ENCODE measurements around the gene DPYSL5.
A peak's percentile ranks its signal among the peaks of the same experiment; 100 is the strongest.
"Not testable (repeated sequence)": the region's sequence is repeated elsewhere in the genome, so short reads cannot be mapped to it uniquely, and the experiment has no call there.

DPYSL5 gene

DNA sequence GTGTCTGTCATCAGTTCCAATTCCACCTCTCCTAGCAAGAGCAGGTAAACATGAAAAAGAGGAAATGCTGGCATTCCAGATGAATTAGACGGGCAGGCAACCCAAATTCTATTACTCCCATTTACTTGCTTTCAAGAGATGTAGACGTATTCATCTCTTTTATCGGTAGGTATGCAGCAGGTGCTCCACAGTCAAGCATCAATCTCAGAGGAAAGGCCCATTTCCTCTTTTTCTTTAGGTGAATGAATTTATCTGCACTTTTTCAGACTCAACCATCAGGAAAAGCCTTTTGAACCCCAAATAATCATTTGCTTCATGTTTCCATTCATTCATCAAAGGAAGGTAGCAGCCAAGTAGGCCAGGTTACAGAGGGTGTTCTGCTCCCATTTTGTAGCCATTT, 27.9 kb downstream of the DPYSL5 start:
- DNase-seq: no peak

DNA sequence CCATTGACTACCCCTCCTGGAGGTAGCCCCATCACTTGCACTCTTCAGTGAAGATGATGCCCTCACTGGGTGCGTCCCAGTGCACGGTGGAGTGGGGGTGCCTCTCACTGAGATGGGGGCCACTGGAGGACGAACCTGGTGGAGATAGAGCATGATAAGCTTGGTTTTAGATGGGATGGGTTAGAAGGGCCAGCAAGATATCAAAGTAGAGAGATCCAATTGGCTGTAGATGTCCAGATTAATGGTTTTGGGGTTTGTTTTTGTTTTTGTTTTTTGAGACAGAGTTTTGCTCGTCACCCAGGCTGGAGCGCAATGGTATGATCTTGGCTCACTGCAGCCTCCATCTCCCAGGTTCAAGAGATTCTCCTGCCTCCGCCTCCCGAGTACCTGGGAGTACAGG, 28.3 kb downstream of the DPYSL5 start:
- DNase-seq: no peak

DNA sequence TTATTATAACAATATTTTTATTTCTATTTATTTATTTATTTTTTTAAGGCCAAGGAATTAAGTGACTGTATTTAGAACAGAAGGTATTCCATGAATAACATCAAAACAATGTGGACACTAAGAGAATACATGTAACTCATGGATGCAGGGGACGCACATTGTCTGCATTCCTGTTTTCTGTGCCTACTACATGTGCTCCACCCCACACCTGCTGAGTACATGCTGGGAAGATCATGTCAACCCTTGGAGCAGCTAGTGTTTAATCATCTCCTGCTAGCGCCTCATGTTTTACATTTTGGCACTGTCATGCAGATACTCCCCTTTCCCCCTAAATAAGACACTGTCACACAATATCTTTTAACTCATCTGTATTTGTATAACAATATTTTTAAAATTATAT, 29.3 kb downstream of the DPYSL5 start:
- no peak for DNase-seq

DNA sequence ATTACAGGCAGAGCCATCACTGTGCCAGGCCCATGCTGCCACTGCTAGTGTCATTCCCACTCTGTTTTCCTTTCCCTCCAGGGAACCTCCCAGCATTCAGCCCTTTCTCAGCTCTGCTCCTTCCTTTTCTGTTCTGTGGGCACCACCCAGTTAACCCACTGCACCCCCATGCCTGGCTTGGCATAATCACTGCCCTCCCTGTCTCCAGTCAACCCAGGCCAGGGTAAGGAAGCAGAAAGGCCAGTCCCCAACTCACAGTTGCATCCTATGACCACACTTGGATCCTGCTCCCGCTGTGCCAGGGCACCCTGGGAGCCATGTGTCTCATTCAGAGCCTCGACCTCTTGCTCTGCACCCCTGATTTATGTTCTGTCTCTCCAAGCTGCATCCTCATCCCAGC, 32.2 kb downstream of the DPYSL5 start:
- DNase-seq: no peak

DNA sequence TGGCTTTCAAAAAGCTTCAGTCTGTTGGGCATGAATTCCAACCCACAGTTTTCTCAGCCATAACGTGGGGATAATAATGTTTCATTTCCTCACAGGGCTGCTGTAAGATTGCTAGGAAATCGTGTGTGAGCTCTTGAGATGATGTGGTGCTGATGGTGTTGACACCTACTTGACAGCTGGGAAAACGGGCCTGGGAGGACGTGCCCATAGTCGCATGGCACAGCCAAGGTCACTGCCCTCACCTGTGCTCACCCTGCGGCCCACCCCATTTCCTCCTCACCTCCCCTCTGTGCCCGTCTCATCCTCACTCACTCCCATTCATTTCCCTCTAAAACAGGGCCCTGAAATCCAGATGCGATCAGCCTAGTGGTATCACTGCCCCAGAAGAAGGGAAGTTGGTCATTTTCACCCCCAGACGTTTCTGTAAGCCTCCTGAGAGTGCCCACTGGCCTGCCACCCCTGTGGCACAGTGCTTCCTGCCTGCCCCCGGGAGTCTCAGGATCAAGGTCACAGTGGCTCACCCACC, 33.0 kb downstream of the DPYSL5 start:
- no peak for DNase-seq

DNA sequence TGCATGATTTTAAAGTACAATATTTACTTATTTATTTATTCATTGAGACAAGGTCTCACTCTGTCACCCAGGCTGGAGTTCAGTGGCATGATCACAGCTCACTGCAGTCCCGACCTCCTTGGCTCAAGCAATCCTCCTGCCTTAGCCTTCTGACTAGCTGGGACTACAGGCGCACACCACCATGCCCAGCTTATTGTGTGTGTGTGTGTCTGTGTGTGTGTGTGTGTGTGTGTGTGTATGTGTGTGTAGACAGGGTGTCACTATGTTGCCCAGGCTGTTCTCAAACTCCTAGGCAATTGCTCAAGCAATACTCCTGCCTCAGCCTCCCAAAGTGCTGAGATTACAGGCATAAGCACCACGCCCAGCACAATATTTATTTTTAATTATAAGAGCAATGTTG, 34.3 kb downstream of the DPYSL5 start:
- DNase-seq: not testable (repeated sequence)

DNA sequence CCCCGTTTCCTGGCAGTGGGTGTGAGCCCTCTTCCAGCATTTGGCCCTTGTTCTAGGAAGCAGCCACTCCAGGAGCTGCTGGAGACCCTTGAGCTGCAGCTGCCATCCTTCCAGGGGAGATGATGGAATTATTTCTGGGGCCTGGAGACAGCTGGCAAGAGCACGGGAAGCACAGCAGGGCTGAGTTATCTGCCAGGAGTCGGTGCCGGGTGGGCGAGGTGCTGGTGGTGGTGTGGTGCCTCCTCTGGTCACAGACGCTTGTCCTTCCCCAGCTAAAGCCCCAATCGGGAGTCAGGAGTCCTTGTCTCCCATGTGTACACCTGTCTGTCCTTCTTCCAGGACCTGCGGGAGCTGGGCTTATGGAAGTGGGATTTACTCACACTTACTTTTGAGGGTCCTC, 36.0 kb downstream of the DPYSL5 start:
- DNase-seq: no peak

DNA sequence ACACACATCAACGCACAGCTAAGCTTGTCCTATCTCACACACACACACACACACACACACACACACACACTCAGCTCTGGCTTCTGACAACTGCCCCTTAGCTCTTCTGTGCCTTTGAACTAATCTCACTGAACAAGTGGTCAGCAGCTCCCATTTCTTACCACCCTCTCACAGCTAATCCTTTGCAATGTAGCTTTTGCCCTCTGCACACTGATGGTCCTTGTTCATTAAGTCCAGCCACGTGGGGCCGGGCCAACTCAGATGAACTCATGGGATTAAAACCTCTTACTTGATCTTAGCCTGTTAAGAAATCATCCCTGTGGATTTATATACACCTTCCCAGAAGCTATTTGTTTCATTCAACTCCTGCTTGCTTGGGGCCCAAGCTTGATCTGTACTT, 36.6 kb downstream of the DPYSL5 start:
- DNase-seq: no peak

DNA sequence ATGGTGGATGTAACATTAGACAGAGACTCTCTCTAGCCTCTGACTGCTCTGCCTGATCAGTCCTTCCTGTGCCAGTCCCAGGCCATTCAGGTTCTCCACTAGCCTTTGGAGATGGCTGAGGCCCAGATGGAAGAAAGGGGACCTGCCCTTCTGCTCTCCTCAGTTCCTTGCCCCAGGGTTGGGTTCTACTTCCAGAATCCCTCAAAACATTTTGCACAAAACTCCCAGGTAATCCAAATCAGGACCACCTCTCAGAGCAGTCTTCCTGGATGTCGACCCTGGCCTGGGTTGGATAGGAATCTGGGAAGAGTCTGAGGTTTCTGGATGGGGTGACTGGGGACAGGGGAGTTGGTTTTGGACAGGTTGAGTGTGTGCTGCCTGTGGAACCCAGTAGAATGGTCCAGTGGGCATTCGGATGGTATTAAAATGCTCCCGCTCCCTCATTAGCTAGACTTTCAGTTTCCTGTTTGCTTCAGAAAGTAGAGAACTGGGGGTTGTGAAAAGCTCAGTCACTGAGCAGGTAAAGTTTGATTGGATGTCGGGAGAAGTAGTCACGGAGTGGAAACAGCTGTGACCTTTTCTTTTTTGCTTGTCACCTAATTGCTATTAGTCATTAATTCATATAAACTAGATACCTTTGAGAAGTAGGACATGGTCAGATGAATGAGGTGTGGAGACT, 37.9 kb downstream of the DPYSL5 start:
- DNase-seq: no peak

DNA sequence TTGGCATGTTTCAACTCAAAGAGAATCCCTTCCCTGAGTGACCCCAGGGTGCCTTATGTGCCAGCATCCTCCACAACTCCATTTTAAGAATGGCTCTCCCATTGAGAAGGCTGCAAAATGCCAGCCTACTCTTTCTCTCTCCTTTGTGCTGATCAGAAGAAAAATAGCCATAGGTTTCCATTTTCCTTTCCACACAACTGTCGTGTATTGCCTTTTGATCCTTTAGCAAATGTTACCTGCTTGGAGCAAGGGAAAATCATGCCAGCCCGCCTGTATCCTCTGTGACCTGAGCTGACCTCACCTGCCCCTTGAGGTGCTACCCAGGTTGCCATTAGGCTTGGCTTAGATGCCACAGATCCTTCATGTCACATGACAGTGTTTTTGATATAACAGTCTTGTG, 38.8 kb downstream of the DPYSL5 start:
- no peak for DNase-seq

DNA sequence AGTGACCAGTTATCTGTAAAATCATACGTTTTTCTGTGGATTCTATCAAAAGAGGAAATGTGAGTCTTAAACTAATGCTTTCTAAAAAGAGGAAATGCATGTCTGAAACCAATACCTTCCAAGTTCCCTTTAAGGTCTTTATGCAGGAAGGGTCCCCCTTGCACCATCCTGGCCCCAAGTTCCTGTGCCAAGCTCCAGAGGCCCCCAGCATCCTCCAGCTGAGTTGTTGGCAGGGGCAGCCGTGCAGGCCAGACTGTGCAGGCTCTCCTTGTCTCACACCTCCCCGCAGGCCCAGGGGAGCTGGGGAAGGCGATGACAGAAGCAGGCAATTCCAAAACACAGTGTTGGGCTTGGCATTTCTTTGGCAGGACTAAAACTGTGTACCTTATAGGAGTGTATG, 39.2 kb downstream of the DPYSL5 start:
- no peak for DNase-seq

DNA sequence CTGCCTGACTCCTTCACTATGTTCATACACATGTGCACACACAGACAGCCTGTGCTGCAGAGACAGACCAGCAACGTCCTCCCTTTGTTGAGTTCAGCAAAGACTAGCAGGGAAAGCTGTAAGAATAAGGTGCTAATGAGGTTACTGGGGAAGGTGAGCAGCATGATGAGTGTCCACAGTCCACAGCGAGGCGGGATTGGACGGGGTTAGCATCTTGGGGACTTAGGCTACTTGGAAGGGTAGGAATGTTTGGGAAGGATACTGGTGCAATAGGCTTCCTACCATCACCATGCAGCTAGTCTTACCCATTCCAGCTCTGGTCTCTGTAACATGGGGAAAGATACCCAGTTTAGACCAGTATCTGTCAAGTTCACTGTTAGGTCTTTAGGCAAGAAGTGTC, 41.9 kb downstream of the DPYSL5 start:
- no peak for DNase-seq

DNA sequence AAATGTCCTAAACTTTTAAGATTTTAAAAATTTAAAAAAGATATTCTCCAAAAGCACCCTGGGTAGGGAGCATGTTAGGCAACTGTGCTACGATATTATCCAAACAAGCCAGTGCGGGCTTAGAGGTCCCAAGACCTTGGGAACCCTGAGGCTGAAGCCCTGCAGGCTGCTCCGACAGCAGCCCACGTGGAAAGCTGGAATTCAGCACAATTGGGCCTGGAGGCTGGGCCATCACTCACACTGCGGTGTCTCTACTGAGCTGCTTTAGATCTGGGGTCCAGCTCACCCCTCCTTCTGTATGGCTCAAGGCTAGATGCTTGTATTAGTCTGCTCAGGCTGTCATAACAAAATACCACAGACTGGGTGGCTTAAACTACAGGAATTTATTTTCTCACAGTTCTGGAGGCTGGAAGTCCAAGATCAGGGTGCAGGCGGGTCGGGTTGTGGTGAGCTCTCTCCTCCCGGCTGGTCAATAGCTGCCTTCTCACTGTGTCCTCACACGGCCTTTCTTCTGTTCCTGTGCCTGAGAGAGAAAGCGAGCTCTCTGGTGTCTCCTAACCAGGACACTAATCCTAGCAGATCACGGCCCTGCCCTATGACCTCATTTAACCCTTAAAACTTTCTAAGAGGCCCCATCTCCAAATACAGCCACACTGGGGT, 42.5 kb downstream of the DPYSL5 start:
- DNase-seq: no peak

DNA sequence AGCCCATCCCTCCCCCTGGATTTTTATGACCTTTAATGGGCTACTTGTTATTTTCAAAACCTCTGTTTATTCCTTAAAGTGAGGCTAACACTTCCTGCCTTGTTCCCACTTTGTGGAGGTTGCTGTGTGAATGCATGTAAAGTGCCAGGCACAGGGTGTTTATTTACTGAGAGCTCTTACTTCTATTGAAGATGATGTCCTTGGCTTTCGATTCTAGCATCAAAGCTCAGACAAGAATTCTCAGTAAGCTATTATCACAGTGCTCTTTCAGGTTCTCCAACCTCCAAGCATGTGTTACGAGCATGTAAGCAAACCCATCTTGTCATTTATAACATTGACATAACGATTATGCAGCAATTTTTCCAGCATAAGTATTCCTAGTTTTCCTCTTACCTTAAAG, 44.2 kb downstream of the DPYSL5 start:
- no peak for DNase-seq

DNA sequence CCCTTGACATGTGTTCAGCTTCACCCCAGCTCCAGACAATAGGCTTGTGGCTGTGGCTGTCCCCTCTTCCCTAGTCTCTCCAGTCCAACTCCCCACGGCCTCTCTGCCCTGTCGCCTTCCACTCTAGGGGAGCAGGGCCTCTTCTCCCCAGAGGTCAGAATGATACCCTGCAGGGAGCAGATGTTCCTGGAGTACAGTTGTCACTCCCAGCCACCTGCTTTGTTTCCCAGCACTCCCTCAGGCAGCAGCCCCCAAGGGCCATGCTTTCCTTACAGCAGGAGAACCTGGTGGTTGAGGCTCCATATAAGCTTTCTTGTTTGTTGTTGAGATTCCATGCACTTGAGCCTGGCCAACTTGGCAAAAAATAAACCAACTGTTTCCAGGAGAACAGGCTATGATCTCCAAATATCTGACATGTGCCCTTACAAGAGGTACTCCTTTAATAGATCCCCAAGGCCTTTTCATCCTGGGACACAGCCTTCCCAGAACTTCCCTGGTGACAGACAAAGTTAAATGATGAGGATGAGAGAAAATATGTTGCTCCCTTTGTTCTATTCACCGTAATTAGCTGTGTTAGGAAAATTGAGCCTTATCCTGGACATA, 45.1 kb downstream of the DPYSL5 start:
- peak; percentile 60 for DNase-seq

DNA sequence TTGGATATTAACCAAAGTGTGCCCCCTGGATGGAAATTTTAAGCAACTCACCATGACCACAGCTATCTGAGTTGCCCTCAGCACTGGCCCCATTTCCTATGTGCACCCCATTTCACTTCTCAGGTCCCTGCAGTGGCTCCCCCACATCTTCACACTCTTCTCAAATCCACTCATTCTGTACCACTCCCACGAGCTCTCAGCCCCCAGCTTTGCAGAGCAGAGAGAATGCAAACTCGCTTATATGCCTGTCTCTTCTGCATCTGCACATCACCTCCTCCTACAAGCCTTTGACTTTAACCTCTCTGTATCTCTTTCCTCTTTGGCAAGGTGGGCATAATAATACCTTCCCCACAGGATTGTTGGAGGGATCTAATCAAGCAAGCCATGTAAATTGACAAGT, 46.2 kb downstream of the DPYSL5 start:
- no peak for DNase-seq

DNA sequence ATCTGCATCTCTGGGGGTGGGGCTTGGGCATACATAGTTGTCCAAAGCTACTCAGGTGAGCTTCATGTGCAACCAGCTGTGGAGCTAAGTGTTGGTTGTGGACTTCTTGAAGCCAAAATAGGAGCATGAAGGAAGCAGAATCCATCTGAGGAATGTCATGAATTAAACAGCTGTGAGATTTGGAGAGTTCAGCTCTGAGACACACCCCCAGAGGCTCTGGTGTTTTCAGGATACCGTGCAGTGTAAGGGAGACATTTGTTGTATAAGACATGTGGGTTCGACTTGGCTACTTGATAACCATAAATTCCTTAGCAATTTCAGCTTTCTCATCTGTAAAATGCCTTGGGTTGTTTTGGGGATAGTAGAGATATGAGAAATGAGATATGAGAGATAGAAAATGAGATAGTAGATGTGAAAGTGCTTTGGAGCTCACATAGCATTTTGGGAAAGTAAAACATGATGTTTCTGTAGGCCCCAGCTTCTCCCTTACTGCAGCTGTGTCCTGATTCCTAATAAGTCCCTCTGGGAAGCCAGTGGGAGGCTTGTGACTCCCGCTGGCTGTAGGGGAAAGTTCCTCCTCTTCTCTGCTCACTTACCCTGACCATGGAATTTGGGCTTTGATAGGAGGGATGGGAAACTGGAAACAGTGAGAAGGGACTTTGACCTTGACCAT, 50.0 kb downstream of the DPYSL5 start:
- no peak for DNase-seq

DNA sequence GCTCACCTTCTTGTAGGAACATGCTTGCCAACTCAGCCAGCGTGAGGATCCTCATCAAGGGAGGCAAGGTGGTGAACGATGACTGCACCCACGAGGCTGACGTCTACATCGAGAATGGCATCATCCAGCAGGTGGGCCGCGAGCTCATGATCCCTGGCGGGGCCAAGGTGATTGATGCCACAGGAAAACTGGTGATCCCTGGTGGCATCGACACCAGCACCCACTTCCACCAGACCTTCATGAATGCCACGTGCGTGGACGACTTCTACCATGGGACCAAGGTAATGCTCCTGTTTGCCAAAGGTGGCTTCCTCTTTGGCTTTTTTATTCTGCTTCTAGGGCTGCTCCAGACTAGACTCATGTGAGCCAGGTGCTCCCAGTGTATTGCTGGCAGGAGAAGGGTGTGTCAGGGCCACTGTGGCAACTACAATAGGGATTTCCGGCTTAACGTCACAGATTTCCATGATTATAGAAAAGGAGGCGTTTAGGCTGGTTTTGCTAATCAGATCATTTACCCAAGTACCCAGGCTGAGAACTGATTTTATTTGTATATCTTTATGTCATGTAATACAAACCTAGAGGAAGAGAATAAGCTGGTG, 50.6 kb downstream of the DPYSL5 start:
- no peak for DNase-seq

DNA sequence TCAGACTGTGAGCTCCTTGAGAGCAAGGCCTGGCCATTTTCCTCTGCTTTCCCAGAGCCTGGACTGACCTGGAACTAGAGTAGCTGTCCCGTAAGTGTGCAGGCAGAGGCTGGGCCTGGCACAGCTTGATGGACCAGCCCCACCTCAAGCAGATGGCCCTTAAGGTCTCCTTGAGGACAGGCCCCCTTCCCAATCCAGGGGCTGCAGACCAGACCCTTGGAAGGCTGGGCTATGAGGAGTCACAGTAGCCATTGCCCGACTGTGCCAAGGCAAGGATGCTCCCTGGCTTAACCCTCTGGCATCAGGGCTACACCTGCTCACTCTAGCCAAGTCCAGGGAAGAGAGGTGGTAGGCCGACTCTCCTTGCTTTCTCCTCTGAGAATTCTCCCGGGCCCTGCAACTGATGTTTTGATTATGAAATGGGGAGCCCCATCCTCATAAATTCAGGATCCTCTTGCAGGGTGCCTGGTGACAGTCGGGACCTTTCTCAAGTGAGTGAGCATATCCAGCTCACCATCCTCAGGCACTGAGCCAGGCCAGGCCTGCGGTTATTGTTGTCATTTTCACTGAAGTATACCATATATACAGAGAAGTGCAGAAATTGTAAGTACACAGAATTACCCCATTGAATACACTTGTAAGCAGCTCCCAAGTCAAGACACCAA, 51.7 kb downstream of the DPYSL5 start:
- no peak for DNase-seq

DNA sequence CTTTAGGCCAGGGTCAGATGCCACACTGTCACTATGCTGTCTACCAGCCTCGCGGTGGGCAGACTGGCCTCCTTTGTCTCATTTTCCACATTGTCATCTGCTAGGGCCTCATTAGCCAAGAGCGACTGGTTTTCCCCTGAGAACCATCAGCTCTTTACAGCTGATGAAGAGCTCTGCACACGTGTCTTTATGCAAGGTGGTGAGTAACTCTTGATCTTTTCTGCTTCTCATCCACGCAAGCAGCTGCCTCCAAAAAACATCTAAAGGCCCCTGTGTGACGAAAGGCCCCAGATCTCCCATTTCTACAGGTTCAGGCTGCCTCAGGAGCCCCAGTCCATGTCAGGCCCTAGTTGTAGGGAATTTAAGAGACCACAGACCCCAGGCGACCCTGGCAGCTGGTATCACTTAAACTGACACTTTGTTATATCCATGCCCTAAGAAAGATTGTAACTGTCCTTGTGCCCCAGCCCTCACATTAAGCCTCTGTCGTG, 52.9 kb downstream of the DPYSL5 start:
- DNase-seq: no peak

DNA sequence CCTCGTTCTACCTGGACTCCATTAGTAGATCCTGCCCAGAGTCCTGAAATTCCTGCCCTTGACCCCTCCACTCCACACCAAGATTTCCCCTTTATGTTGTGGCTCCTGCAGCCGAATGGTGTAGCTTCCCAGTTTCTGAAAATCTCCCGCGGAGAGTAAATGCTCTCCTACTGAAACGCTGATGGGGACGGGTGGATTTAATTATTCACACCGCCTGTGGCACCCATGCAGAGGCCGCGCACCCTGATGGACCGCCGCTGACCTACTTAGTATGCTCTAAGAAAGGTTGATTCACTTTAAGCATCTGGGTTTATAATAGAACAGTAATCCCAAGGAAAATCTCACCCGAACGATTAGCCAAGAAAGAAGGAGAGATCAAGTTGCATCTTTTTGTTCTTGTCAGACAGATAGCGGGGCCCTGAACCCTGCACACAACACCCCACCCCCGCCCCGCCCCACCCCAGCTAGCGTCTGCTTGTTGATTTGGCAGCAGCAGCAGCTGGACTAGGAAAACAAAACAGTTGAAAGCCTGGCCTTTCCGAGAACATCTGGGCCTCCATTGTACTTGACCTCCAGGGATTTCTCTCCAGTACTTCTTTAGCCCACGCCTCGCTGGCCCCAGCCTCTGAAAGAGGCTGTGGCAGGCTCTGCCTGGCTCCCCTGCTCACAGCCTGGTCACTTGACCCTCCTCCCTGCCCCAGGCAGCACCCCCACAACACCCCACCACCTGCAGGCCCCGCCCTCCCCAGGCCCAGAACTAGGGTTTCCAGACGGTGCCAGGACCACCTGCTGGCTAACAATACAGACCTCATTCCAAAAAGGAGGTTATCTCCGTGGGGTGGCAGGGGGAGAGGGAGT, 53.6 kb downstream of the DPYSL5 start:
- peak; percentile 66 for DNase-seq

DNA sequence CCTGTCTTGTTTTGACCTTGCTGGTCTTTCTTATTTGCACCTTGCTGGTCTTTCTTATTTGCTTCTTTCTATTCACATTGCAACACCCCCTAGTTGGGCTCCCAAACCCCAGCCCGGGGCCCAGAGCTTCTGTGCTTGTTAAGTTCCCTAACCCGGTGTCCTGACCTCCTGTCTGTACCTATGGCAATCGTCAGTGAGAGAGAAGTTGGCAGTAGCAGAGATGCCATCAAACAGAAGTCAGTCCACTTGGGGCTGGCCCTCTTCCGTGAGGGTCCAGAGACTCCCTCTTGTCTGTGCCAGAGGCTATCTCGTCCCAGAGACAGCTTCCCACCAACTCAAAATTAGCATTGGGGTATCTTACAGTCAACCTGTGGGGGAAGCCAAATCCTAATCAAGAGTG, 55.7 kb downstream of the DPYSL5 start:
- DNase-seq: no peak
